Breast epithelium (tissue), 3 donors: Measurements from ENCODE around the gene SLC5A12.

Experiments used
- CTCF ChIP-seq, 3 donors: fragments of 450-650 bp; IDR thresholded peaks; one replicate each; pipeline ENCODE4 v1.5.1; 2016 to 2017; ENCODE audit warnings: antibody characterized with exemption in 3 of 3, mild to moderate bottlenecking in 3 of 3, moderate library complexity in 3 of 3
- POLR2A ChIP-seq: fragments of 450-650 bp; IDR thresholded peaks from one replicate; pipeline ENCODE4 v1.6.1; 2016; ENCODE audit warnings: antibody characterized with exemption, mild to moderate bottlenecking, moderate library complexity
- POLR2AphosphoS5 ChIP-seq, 3 donors: sonication (generic); formaldehyde crosslinking; IDR thresholded peaks; one replicate each; pipeline ENCODE4 v1.6.1; 2017; ENCODE audit warnings: antibody characterized with exemption in 3 of 3

- TF ChIP-seq CTCF (IDR thresholded peaks at IDR 0.05) (no peak), POLR2A (no peak), POLR2AphosphoS5 (IDR thresholded peaks at IDR 0.05) (no peak)
Observed at GRCh38 chr11:26677566-26677965, 44.3 kb downstream of the SLC5A12 start.
